MM.1S (cell line): Measurements from ENCODE around the gene PTPN1.

Experiments used
- EZH2 ChIP-seq: fragments of 300-600 bp; sonication (generic); optimal IDR thresholded peaks from 2 replicates; pipeline ENCODE3; 2017; ENCODE audit warnings: low read depth, mild to moderate bottlenecking, antibody characterized with exemption, low read length, mixed read lengths
- EZH2phosphoT487 ChIP-seq: fragments of 300-600 bp; sonication (generic); IDR thresholded peaks from 2 replicates; pipeline ENCODE4 v1.6.1; 2018; ENCODE audit warnings: antibody characterized with exemption, low read length

DNA sequence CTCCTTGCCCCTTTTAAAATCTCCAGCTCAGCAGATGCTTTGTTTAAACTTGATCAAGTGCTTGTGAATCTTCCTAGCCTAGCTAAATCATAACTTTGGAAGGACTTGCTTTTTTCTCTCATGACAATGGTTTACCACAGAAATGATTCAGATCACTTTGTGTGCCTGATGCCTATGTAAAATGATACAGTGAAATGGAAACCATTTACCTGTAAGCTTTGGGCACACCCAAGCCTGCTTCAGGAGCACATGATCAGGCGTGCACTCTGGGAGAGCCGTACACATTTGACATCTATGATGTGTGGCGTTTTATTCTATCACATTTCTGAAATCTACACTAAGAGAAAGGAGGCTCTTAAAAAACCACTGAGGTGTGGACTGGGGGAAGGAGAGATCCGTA, 41.1 kb downstream of the PTPN1 start:
- no peak for TF ChIP-seq EZH2phosphoT487
- TF ChIP-seq EZH2 = no peak
